CD4-positive, alpha-beta T cell treated with Interleukin-4 for 1 hour (primary cell): Measurements from ENCODE around the gene CCL11.
"Not testable (repeated sequence)": the region's sequence is repeated elsewhere in the genome, so short reads cannot be mapped to it uniquely, and the experiment has no call there.

Experiments used
- DNase-seq, 2 donors: peaks; one replicate each; pipeline ENCODE4 v3.0.0-alpha.2; 2020 to 2022

The CCL11 gene

GRCh38 chr17:34312080-34312479, 26.5 kb downstream of the CCL11 start:
- DNase-seq, result no peak

- no peak for DNase-seq
These were observed 27.6 kb downstream of the CCL11 start for GRCh38 chr17:34313164-34313563.

- DNase-seq, result no peak
These were observed 28.7 kb downstream of the CCL11 start for GRCh38 chr17:34314279-34314678.

DNA sequence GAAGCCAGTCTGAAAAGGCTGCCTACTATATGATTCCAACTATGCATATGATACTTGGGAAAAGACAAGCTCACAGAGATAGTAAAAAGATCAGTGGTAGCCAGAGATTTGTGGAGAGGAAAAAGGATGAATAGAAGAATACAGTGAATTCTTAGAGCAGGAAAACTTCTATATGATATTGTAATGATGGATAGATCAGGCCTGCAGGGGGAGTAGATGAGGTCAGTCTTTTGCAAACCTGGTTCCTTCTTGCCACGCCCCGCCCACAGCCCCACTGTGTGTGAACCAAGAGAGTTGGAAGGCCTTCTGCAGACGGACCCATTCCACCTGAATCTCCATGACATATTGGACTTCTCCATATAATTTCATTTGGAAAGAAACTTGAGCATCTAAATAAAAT, 32.9 kb downstream of the CCL11 start:
- no peak for DNase-seq

DNA sequence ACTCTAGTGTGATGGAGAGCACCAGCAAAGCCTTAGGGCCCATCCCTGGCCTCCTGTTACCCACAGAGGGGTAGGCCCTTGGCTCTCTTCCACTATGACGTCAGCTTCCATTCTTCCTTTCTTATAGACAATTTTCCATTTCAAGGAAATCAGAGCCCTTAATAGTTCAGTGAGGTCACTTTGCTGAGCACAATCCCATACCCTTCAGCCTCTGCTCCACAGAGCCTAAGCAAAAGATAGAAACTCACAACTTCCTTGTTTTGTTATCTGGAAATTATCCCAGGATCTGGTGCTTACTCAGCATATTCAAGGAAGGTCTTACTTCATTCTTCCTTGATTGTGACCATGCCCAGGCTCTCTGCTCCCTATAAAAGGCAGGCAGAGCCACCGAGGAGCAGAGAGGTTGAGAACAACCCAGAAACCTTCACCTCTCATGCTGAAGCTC, 33.5 kb downstream of the CCL11 start, which contains the start of gene CCL8:
TSS of gene CCL8 (plus strand) at position 397 of the 445 bp plus-strand sequence. CDS start 67 bp downstream, outside the sequence.
- DNase-seq, result no peak

- no peak for DNase-seq
These were observed 36.4 kb downstream of the CCL11 start for GRCh38 chr17:34321964-34322363.

DNA sequence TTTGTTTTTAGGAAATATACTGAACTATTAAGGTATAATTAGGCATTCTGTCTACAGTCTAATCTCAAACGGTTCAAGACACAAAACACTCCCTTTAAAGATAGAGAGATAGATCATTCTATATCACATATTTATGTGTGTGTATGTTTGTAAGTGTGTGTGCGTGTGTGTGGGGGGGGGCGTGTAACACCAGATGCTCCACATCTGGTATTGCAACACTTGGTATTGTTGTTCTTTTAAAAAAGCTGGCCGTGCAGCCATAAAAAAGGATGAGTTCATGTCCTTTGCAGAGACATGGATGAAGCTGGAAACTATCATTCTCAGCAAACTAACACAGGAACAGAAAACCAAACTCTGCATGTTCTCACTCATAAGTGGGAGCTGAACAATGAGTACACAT, 42.0 kb downstream of the CCL11 start:
- not testable (repeated sequence) for DNase-seq

GRCh38 chr17:34337701-34338100, 52.2 kb downstream of the CCL11 start:
- DNase-seq, result no peak
